Measurements from ENCODE around the gene ZNF239. TPM values are rescaled to one million over a fixed set of nuclear protein-coding genes. Genes with fewer than 3 reads are reported as not detected.
"Not testable (repeated sequence)": the region's sequence is repeated elsewhere in the genome, so short reads cannot be mapped to it uniquely, and the experiment has no call there.

ZNF239 gene
- total RNA-seq, 2 experiments from 2014 or later, result 1.5 to 1.7 TPM

GRCh38 chr10:43573250-43574000 is 991 bp downstream of the ZNF239 start:
- ChIA-PET CTCF (interaction anchor here (0.5 kb wide), 1 partner anchor 87 kb away, joined by 3 read pairs; no protein-coding TSS in a partner anchor), POLR2A (interaction anchor here (1.0 kb wide), 1 partner anchor 33 kb away, joined by 3 read pairs; the partner anchor contains the start of gene ZNF485)
- Mint-ChIP-seq H3K4me3 (peak overlapping the region; percentile 48), H3K27ac (peak overlapping the region; percentile 7), H3K27me3 (no peaks in the 10 kb centered on the region), H3K36me3 (peaks cover 17% of the 10 kb centered on the region), H3K9me3 (peaks cover 27% of the 10 kb centered on the region), H3K4me1 (ENCODE audit: low read depth) (peaks cover 50% of the 10 kb centered on the region)
- intact Hi-C loops (cut with micrococcal nuclease), result loop anchor here (10.0 kb wide), 3 partner anchors 169 to 939 kb away; partner anchors contain the start of genes HNRNPF and ZNF33B
- DNase-seq, result peak; percentile 11

GRCh38 chr10:43570971-43571370 is 3.4 kb downstream of the ZNF239 start:
- Mint-ChIP-seq H3K27me3 (no peaks in the 10 kb centered on the region), H3K36me3 (peaks cover 26% of the 10 kb centered on the region), H3K27ac (no peak overlapping the region), H3K4me3 (no peak overlapping the region), H3K4me1 (ENCODE audit: low read depth) (peaks cover 41% of the 10 kb centered on the region), H3K9me3 (peaks cover 10% of the 10 kb centered on the region)
- no peak for DNase-seq
- CTCF ChIA-PET, result no interaction called here
- intact Hi-C loops (cut with micrococcal nuclease), result loop anchor here (10.0 kb wide), 3 partner anchors 166 to 936 kb away; partner anchors contain the start of genes HNRNPF and ZNF33B
- POLR2A ChIA-PET, result no interaction called here

- DNase-seq, result no peak
- peaks cover 28% of the 10 kb centered on the region for H3K4me1 Mint-ChIP-seq (ENCODE audit: low read depth)
- CTCF ChIA-PET, result no interaction called here
- H3K36me3 Mint-ChIP-seq, result peaks cover 24% of the 10 kb centered on the region
- POLR2A ChIA-PET, result interaction anchor here (1.0 kb wide), 1 partner anchor 1017 kb away, joined by 3 read pairs; no protein-coding TSS in a partner anchor
- H3K27me3 Mint-ChIP-seq, result no peaks in the 10 kb centered on the region
- no peak overlapping the region for H3K4me3 Mint-ChIP-seq
- no peak overlapping the region for H3K27ac Mint-ChIP-seq
- H3K9me3 Mint-ChIP-seq, result peaks cover under 1% of the 10 kb centered on the region
- intact Hi-C loops (cut with micrococcal nuclease), result loop anchor here (10.0 kb wide), 3 partner anchors 165 to 935 kb away; partner anchors contain the start of genes HNRNPF and ZNF33B
Observed at GRCh38 chr10:43569681-43570080, 4.7 kb downstream of the ZNF239 start.

GRCh38 chr10:43557214-43557613 is 17.2 kb downstream of the ZNF239 start:
- H3K9me3 Mint-ChIP-seq, result peaks cover 70% of the 10 kb centered on the region

GRCh38 chr10:43543746-43544145 is 30.7 kb downstream of the ZNF239 start:
- H3K27ac Mint-ChIP-seq; H3K36me3 Mint-ChIP-seq; POLR2A ChIA-PET; H3K4me3 Mint-ChIP-seq; H3K27me3 Mint-ChIP-seq; CTCF ChIA-PET; H3K4me1 Mint-ChIP-seq (ENCODE audit: low read depth); DNase-seq; intact Hi-C loops (cut with micrococcal nuclease): not testable (repeated sequence)
- H3K9me3 Mint-ChIP-seq, result peaks cover 21% of the 10 kb centered on the region

More at GRCh38 chr10:43557214-43557613, 17.2 kb downstream of the ZNF239 start:
- no peak overlapping the region for H3K4me3 Mint-ChIP-seq
- CTCF ChIA-PET, result no interaction called here
- POLR2A ChIA-PET, result no interaction called here
- intact Hi-C loops (cut with micrococcal nuclease), result no loop called here
- H3K36me3 Mint-ChIP-seq, result peaks cover 73% of the 10 kb centered on the region
- H3K27ac Mint-ChIP-seq, result no peak overlapping the region
- no peak for DNase-seq
- H3K4me1 Mint-ChIP-seq (ENCODE audit: low read depth), result no peaks in the 10 kb centered on the region
- no peaks in the 10 kb centered on the region for H3K27me3 Mint-ChIP-seq

GRCh38 chr10:43524434-43525247 is 49.8 kb downstream of the ZNF239 start:
- no peak for DNase-seq
- peaks cover 1% of the 10 kb centered on the region for H3K27me3 Mint-ChIP-seq
- POLR2A ChIA-PET, result no interaction called here
- peaks cover 77% of the 10 kb centered on the region for H3K9me3 Mint-ChIP-seq
- H3K4me1 Mint-ChIP-seq (ENCODE audit: low read depth), result no peaks in the 10 kb centered on the region
- CTCF ChIA-PET, result no interaction called here
- no peak overlapping the region for H3K4me3 Mint-ChIP-seq
- intact Hi-C loops (cut with micrococcal nuclease), result no loop called here
- H3K36me3 Mint-ChIP-seq, result peaks cover 33% of the 10 kb centered on the region
- no peak overlapping the region for H3K27ac Mint-ChIP-seq

Other genes starting within 250 kb of the ZNF239 start
- gene FXYD4, start 203.0 kb downstream of the ZNF239 start, total RNA-seq, result not detected
- gene HNRNPF, start 165.4 kb downstream of the ZNF239 start, total RNA-seq, result 100 to 1,000 TPM; 504 to 518 TPM
- gene ZNF487, start 137.5 kb downstream of the ZNF239 start, total RNA-seq, result 1 to 10 TPM; 2.2 to 2.6 TPM
- 1 to 10 TPM; 4.1 to 4.7 TPM for gene ZNF485, start 31.8 kb upstream of the ZNF239 start, total RNA-seq
- 10 to 100 TPM; 12.2 to 13.5 TPM for gene ZNF32, start 74.3 kb upstream of the ZNF239 start, total RNA-seq

Data from activated CD4-positive, alpha-beta memory T cell treated with anti-CD3 and anti-CD28 coated beads for 36 hours (primary cell).